ENCODE measurements around the gene BOK. TPM values are rescaled to one million over a fixed set of nuclear protein-coding genes. Genes with fewer than 3 reads are reported as not detected.
A peak's percentile ranks its signal among the peaks of the same experiment; 100 is the strongest.
"Not testable (repeated sequence)": the region's sequence is repeated elsewhere in the genome, so short reads cannot be mapped to it uniquely, and the experiment has no call there.

The BOK gene
- total and polyA plus RNA-seq, 4 donors: 3.1 to 11.6 (median 5.5) TPM

GRCh38 chr2:241522477-241522876 is 36.1 kb upstream of the BOK start:
- no peak for ATAC-seq (ENCODE audit: low FRiP score)

GRCh38 chr2:241525818-241526780 is 32.4 kb upstream of the BOK start:
- H3K4me1 ChIP-seq (ENCODE audit: control insufficient read depth in 1 of 2, insufficient read depth in 2 of 2, low read length in 2 of 2); H3K27me3 ChIP-seq (ENCODE audit: control insufficient read depth in 1 of 2, insufficient read depth in 2 of 2, low read length in 1 of 2); intact Hi-C loops (cut with DNase I); H3K9me3 ChIP-seq (ENCODE audit: control insufficient read depth, low read length); H3K27ac ChIP-seq (ENCODE audit: low read depth in 1 of 2, low read length in 2 of 2); ATAC-seq (ENCODE audit: low FRiP score); H3K36me3 ChIP-seq (ENCODE audit: control insufficient read depth in 1 of 2, insufficient read depth in 2 of 2, low read length in 1 of 2); DNase-seq; H3K4me3 ChIP-seq (ENCODE audit: low read length in 2 of 2): not testable (repeated sequence)
- 90 to 92% methylated on average over 31 of the region's 31 CpGs for WGBS, 2 donors

More at GRCh38 chr2:241522477-241522876, 36.1 kb upstream of the BOK start:
- no peak for DNase-seq
- H3K36me3 ChIP-seq (ENCODE audit: control insufficient read depth in 1 of 2, insufficient read depth in 2 of 2, low read length in 1 of 2): no peaks in the 10 kb centered on the region
- H3K27me3 ChIP-seq (ENCODE audit: control insufficient read depth in 1 of 2, insufficient read depth in 2 of 2, low read length in 1 of 2): no peaks in the 10 kb centered on the region
- no peak overlapping the region for H3K27ac ChIP-seq (ENCODE audit: low read depth in 1 of 2, low read length in 2 of 2)
- no peak overlapping the region for H3K4me3 ChIP-seq (ENCODE audit: low read length in 2 of 2)
- 74 to 75% methylated on average over 5 of the region's 5 CpGs for WGBS, 2 donors
- intact Hi-C loops (cut with DNase I): no loop called here
- no peaks in the 10 kb centered on the region for H3K9me3 ChIP-seq (ENCODE audit: control insufficient read depth, low read length)
- H3K4me1 ChIP-seq (ENCODE audit: control insufficient read depth in 1 of 2, insufficient read depth in 2 of 2, low read length in 2 of 2): no peaks in the 10 kb centered on the region

DNA sequence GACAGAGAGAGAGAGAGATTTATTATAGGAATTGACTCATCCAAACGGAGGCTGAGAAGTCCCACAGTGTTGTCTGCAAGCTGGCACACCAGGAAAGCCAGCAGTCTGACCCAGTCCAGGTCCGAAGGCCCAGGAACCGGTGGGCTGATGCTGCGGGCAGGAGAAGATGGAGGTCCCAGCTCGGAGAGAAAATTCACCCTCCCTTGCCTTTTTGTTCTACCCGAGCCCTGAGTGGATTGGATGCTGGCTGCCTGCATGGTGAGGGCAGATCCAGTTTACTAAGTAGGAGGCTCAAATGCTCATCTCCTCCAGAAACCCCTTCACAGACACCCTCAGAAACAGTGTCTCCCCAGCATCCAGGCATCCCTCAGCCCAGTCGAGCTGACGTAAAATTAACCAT is 28.0 kb upstream of the BOK start:
- no peak overlapping the region for H3K27ac ChIP-seq (ENCODE audit: low read depth in 1 of 2, low read length in 2 of 2)
- H3K4me3 ChIP-seq (ENCODE audit: low read length in 2 of 2): no peak overlapping the region
- intact Hi-C loops (cut with DNase I): no loop called here
- no peak for ATAC-seq (ENCODE audit: low FRiP score)
- H3K9me3 ChIP-seq (ENCODE audit: control insufficient read depth, low read length): no peaks in the 10 kb centered on the region
- 57 to 64% methylated on average over 8 of the region's 8 CpGs for WGBS, 2 donors
- H3K4me1 ChIP-seq (ENCODE audit: control insufficient read depth in 1 of 2, insufficient read depth in 2 of 2, low read length in 2 of 2): no peaks in the 10 kb centered on the region
- H3K27me3 ChIP-seq (ENCODE audit: control insufficient read depth in 1 of 2, insufficient read depth in 2 of 2, low read length in 1 of 2): no peaks in the 10 kb centered on the region
- no peaks in the 10 kb centered on the region for H3K36me3 ChIP-seq (ENCODE audit: control insufficient read depth in 1 of 2, insufficient read depth in 2 of 2, low read length in 1 of 2)
- no peak for DNase-seq

GRCh38 chr2:241531161-241531722 is 27.3 kb upstream of the BOK start:
- Histone ChIP-seq H3K27me3 (ENCODE audit: control insufficient read depth in 1 of 2, insufficient read depth in 2 of 2, low read length in 1 of 2) (no peaks in the 10 kb centered on the region), H3K27ac (ENCODE audit: low read depth in 1 of 2, low read length in 2 of 2) (no peak overlapping the region), H3K4me1 (ENCODE audit: control insufficient read depth in 1 of 2, insufficient read depth in 2 of 2, low read length in 2 of 2) (no peaks in the 10 kb centered on the region), H3K4me3 (ENCODE audit: low read length in 2 of 2) (no peak overlapping the region), H3K9me3 (ENCODE audit: control insufficient read depth, low read length) (no peaks in the 10 kb centered on the region), H3K36me3 (ENCODE audit: control insufficient read depth in 1 of 2, insufficient read depth in 2 of 2, low read length in 1 of 2) (no peaks in the 10 kb centered on the region)
- intact Hi-C loops (cut with DNase I): no loop called here
- no peak for ATAC-seq (ENCODE audit: low FRiP score)
- 65 to 69% methylated on average over 13 of the region's 13 CpGs for WGBS, 2 donors
- no peak for DNase-seq

GRCh38 chr2:241532168-241532567 is 26.4 kb upstream of the BOK start:
- no peaks in the 10 kb centered on the region for H3K36me3 ChIP-seq (ENCODE audit: control insufficient read depth in 1 of 2, insufficient read depth in 2 of 2, low read length in 1 of 2)
- no peak overlapping the region for H3K4me3 ChIP-seq (ENCODE audit: low read length in 2 of 2)
- H3K9me3 ChIP-seq (ENCODE audit: control insufficient read depth, low read length): no peaks in the 10 kb centered on the region
- intact Hi-C loops (cut with DNase I): no loop called here
- DNase-seq: no peak
- 94 to 95% methylated on average over 8 of the region's 8 CpGs for WGBS, 2 donors
- no peak overlapping the region for H3K27ac ChIP-seq (ENCODE audit: low read depth in 1 of 2, low read length in 2 of 2)
- no peaks in the 10 kb centered on the region for H3K27me3 ChIP-seq (ENCODE audit: control insufficient read depth in 1 of 2, insufficient read depth in 2 of 2, low read length in 1 of 2)
- H3K4me1 ChIP-seq (ENCODE audit: control insufficient read depth in 1 of 2, insufficient read depth in 2 of 2, low read length in 2 of 2): no peaks in the 10 kb centered on the region
- ATAC-seq (ENCODE audit: low FRiP score): no peak

- intact Hi-C loops (cut with DNase I): no loop called here
- no peaks in the 10 kb centered on the region for H3K9me3 ChIP-seq (ENCODE audit: control insufficient read depth, low read length)
- no peak overlapping the region for H3K27ac ChIP-seq (ENCODE audit: low read depth in 1 of 2, low read length in 2 of 2)
- no peaks in the 10 kb centered on the region for H3K4me1 ChIP-seq (ENCODE audit: control insufficient read depth in 1 of 2, insufficient read depth in 2 of 2, low read length in 2 of 2)
- 87 to 91% methylated on average over 25 to 26 of the region's 26 CpGs for WGBS, 2 donors
- DNase-seq (peak in 1 of 2 donors; percentile 56), ATAC-seq (ENCODE audit: low FRiP score) (peak; percentile 13)
- no peaks in the 10 kb centered on the region for H3K27me3 ChIP-seq (ENCODE audit: control insufficient read depth in 1 of 2, insufficient read depth in 2 of 2, low read length in 1 of 2)
- H3K36me3 ChIP-seq (ENCODE audit: control insufficient read depth in 1 of 2, insufficient read depth in 2 of 2, low read length in 1 of 2): no peaks in the 10 kb centered on the region
- no peak overlapping the region for H3K4me3 ChIP-seq (ENCODE audit: low read length in 2 of 2)
Measured at GRCh38 chr2:241532733-241533601, 25.6 kb upstream of the BOK start.

GRCh38 chr2:241534293-241534692 is 24.3 kb upstream of the BOK start:
- DNase-seq: no peak
- H3K4me3 ChIP-seq (ENCODE audit: low read length in 2 of 2): no peak overlapping the region
- no peaks in the 10 kb centered on the region for H3K4me1 ChIP-seq (ENCODE audit: control insufficient read depth in 1 of 2, insufficient read depth in 2 of 2, low read length in 2 of 2)
- no peak overlapping the region for H3K27ac ChIP-seq (ENCODE audit: low read depth in 1 of 2, low read length in 2 of 2)
- H3K27me3 ChIP-seq (ENCODE audit: control insufficient read depth in 1 of 2, insufficient read depth in 2 of 2, low read length in 1 of 2): no peaks in the 10 kb centered on the region
- 83 to 88% methylated on average over 7 of the region's 7 CpGs for WGBS, 2 donors
- no peaks in the 10 kb centered on the region for H3K36me3 ChIP-seq (ENCODE audit: control insufficient read depth in 1 of 2, insufficient read depth in 2 of 2, low read length in 1 of 2)
- intact Hi-C loops (cut with DNase I): no loop called here
- H3K9me3 ChIP-seq (ENCODE audit: control insufficient read depth, low read length): no peaks in the 10 kb centered on the region
- no peak for ATAC-seq (ENCODE audit: low FRiP score)

GRCh38 chr2:241534701-241535375 is 23.7 kb upstream of the BOK start:
- DNase-seq: peak in 1 of 2 donors; percentile 75
- WGBS, 2 donors: 75 to 76% methylated on average over 17 of the region's 17 CpGs
- Histone ChIP-seq H3K9me3 (ENCODE audit: control insufficient read depth, low read length) (no peaks in the 10 kb centered on the region), H3K4me1 (ENCODE audit: control insufficient read depth in 1 of 2, insufficient read depth in 2 of 2, low read length in 2 of 2) (no peaks in the 10 kb centered on the region), H3K4me3 (ENCODE audit: low read length in 2 of 2) (no peak overlapping the region), H3K27me3 (ENCODE audit: control insufficient read depth in 1 of 2, insufficient read depth in 2 of 2, low read length in 1 of 2) (no peaks in the 10 kb centered on the region), H3K27ac (ENCODE audit: low read depth in 1 of 2, low read length in 2 of 2) (no peak overlapping the region), H3K36me3 (ENCODE audit: control insufficient read depth in 1 of 2, insufficient read depth in 2 of 2, low read length in 1 of 2) (no peaks in the 10 kb centered on the region)
- intact Hi-C loops (cut with DNase I): no loop called here
- ATAC-seq (ENCODE audit: low FRiP score): no peak
